A549 (cell line): ENCODE measurements around the gene ZP2.

Experiments
- EP300 ChIP-seq, 2 experiments: fragments of >200 bp; sonication (Bioruptor Twin); formaldehyde crosslinking; IDR thresholded peaks; 2 replicates in 1 of 2; 3 replicates in 1 of 2; pipeline ENCODE4 v1.6.1; 2016 to 2017
- MAX ChIP-seq: IDR thresholded peaks from 2 replicates; pipeline ENCODE4 v1.6.1; 2012
- NPAS2 ChIP-seq: fragments of 250-450 bp; sonication (Bioruptor Pico); IDR thresholded peaks from 2 replicates; pipeline ENCODE4 v1.8.0; 2022; ENCODE audit warnings: mild to moderate bottlenecking, moderate library complexity, borderline replicate concordance
- TF ChIP-seq, protein P1 (sequence below): fragments of >200 bp; sonication (Bioruptor Twin); formaldehyde crosslinking; IDR thresholded peaks from 3 replicates; pipeline ENCODE4 v1.5.1; 2016

- TF ChIP-seq, protein P1, sequence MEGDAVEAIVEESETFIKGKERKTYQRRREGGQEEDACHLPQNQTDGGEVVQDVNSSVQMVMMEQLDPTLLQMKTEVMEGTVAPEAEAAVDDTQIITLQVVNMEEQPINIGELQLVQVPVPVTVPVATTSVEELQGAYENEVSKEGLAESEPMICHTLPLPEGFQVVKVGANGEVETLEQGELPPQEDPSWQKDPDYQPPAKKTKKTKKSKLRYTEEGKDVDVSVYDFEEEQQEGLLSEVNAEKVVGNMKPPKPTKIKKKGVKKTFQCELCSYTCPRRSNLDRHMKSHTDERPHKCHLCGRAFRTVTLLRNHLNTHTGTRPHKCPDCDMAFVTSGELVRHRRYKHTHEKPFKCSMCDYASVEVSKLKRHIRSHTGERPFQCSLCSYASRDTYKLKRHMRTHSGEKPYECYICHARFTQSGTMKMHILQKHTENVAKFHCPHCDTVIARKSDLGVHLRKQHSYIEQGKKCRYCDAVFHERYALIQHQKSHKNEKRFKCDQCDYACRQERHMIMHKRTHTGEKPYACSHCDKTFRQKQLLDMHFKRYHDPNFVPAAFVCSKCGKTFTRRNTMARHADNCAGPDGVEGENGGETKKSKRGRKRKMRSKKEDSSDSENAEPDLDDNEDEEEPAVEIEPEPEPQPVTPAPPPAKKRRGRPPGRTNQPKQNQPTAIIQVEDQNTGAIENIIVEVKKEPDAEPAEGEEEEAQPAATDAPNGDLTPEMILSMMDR: no peak
- no peak for TF ChIP-seq MAX
- TF ChIP-seq EP300 (IDR thresholded peaks at IDR 0.05): no peak
- no peak for TF ChIP-seq NPAS2
These were observed 2.7 kb downstream of the ZP2 start for GRCh38 chr16:21208446-21209230.
